Activated naive CD8-positive, alpha-beta T cell treated with anti-CD3 and anti-CD28 coated beads, Interleukin-2, amount 50 U/mL, for 16 hours (primary cell): ENCODE results near the gene UNC80.

Experiments used
- DNase-seq: peaks from one replicate; pipeline ENCODE4 v3.0.0-alpha.2; 2020; ENCODE audit warnings: low read depth, low spot score

Gene UNC80

GRCh38 chr2:209908511-209908910 lies 136.9 kb downstream of the UNC80 start:
- no peak for DNase-seq

- no peak for DNase-seq
Measured at GRCh38 chr2:209911486-209911885, 139.9 kb downstream of the UNC80 start.

GRCh38 chr2:209913786-209914345 lies 142.2 kb downstream of the UNC80 start:
- DNase-seq: no peak

GRCh38 chr2:209917154-209917771 lies 145.6 kb downstream of the UNC80 start:
- no peak for DNase-seq

GRCh38 chr2:209918251-209918650 lies 146.6 kb downstream of the UNC80 start:
- no peak for DNase-seq

GRCh38 chr2:209922116-209922515 lies 150.5 kb downstream of the UNC80 start:
- no peak for DNase-seq

- no peak for DNase-seq
Measured at GRCh38 chr2:209929369-209929768, 157.7 kb downstream of the UNC80 start.

GRCh38 chr2:209933499-209934483 lies 162.2 kb downstream of the UNC80 start:
- no peak for DNase-seq

GRCh38 chr2:209936106-209936666 lies 164.6 kb downstream of the UNC80 start:
- DNase-seq: no peak

GRCh38 chr2:209937893-209938292 lies 166.3 kb downstream of the UNC80 start:
- DNase-seq: no peak

- DNase-seq: no peak
Measured at GRCh38 chr2:209938906-209939305, 167.3 kb downstream of the UNC80 start.

- DNase-seq: no peak
Measured at GRCh38 chr2:209940936-209941335, 169.3 kb downstream of the UNC80 start.

GRCh38 chr2:209942426-209942825 lies 170.8 kb downstream of the UNC80 start:
- no peak for DNase-seq

- DNase-seq: no peak
Measured at GRCh38 chr2:209942936-209943605, 171.4 kb downstream of the UNC80 start.

- no peak for DNase-seq
Measured at GRCh38 chr2:209943776-209944175, 172.1 kb downstream of the UNC80 start.

- DNase-seq: no peak
Measured at GRCh38 chr2:209946539-209946938, 174.9 kb downstream of the UNC80 start.

GRCh38 chr2:209956271-209956670 lies 184.6 kb downstream of the UNC80 start:
- DNase-seq: no peak

GRCh38 chr2:209958016-209958415 lies 186.4 kb downstream of the UNC80 start:
- no peak for DNase-seq

GRCh38 chr2:209960045-209960444 lies 188.4 kb downstream of the UNC80 start:
- no peak for DNase-seq

- DNase-seq: no peak
Measured at GRCh38 chr2:209960676-209961630, 189.3 kb downstream of the UNC80 start.

- no peak for DNase-seq
Measured at GRCh38 chr2:209965723-209966122, 194.1 kb downstream of the UNC80 start.
